HG02763 (cell line): ENCODE data around the gene CDC23.
"Not testable (repeated sequence)": the region's sequence is repeated elsewhere in the genome, so short reads cannot be mapped to it uniquely, and the experiment has no call there.

ENCODE experiments used
- ATAC-seq: cut with Tn5 transposase; IDR thresholded peaks from one replicate; pipeline ENCODE4 v1.9.1; 2021; ENCODE audit warnings: mild to moderate bottlenecking, moderate library complexity; ENCODE audit not compliant: unreplicated experiment

CDC23 gene

DNA sequence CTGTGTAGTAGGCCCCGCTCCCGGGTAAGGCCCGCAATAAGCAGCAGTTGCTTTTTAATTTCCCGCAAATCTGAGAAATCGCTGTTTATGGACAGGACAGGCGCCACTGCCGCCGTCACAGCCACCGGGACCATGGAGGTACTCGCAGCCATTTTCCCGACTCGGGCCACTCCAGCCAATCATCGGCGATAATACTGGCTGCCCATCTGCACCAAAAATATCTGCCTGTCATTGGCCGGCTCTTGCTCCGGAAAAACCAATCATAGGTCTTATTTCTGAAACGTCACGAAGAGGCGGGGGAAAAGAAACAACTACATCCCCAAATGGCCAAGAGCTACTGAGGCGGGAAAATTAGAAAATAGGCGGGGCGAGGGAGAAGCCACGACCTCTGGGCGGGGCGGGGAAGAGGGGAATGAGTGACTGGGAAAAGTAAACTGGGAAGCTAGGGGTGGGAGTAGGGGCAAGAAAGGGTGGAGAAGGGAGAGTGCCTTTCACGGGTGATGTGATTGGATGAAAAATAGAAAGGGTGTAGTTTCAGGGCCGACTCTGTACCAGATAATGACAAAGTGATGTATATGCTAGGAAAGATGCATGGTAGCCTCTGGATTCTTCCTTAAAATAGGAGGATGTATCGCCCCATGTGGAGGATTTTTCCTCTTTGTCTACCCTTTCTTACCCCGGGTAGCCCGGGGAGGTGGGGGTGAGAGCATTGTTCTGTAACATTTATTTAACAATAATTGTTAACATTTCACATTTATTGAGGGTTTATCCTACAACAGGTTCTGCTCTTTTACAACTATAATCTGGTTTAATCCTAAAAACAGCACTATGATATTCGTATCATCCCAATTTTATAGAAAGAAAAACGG, at the start of gene CDC23:
CDC23 (minus strand) TSS at position 163 of the 869 bp plus-strand sequence; CDS start at position 152, 11 bp downstream.
- peak; percentile 97 for ATAC-seq

DNA sequence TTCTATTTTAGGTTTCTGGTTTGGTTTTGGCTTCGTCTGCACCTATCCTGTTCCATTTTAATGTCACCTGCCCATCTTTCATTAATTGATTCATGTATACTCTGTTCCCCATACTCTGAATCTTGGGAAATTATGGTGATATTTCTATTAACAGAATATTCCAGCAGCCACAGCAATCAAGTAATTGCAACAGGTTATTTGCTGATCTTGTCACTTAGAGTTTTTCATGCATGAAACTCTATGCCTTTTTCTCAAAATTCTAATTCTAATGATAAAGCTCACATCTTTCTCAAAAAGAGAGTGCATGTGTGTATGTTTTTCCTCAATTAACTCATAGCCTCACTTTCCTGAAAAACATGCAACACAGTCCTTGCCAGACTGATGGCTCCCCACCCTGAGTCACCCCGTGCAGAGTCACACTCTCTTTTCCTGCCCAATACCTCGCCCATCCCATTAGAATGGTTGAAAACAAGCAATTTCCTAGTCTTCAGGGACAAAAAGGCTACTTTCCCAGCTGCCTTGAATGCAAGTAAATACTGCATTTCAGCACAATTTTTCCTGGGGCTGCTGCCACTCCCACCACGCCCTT, 45.7 kb upstream of the CDC23 start:
- no peak for ATAC-seq

DNA sequence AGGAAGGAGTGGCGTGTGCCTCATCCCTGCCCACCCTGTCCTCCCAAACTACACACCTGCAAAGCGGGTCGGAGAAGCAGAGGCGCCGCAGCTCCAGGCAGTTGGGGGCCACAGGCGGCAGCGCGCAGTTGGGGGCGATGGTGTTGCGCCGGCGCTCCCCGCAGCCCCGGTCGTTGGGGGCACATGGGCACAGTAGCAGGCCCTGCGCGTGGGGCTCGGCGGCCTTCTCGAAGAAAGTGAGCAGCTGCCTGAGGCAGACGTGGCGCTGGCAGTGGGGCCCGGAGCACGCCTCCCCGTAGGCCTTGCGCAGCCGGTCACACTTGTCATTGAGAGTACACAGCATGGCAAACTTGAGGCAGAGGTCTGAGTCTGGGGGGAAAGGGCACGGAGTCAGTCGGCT, 44.5 kb upstream of the CDC23 start:
- ATAC-seq, result no peak

GRCh38 chr5:138252944-138253343, 39.8 kb upstream of the CDC23 start:
- ATAC-seq, result no peak

- ATAC-seq, result not testable (repeated sequence)
Observed at GRCh38 chr5:138247800-138248199, 34.7 kb upstream of the CDC23 start.

DNA sequence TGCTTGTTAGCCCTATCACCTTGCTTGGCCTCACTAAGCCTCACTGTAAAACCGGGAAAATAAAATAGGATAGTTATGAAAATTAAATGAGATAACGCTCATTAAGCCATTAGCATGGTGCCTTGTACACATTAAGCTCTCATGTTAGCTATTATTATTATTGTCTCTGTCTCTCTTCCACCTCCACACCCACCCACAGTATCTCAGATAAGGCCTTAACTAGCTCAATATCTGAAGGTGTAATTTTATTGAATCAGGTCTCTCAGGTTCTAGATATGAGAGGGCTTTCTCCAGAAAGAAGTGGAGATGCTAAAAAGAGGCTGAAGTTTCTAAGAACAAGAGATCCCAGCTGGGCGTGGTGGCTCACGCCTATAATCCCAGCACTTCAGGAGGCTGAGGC, 33.7 kb upstream of the CDC23 start:
- no peak for ATAC-seq

DNA sequence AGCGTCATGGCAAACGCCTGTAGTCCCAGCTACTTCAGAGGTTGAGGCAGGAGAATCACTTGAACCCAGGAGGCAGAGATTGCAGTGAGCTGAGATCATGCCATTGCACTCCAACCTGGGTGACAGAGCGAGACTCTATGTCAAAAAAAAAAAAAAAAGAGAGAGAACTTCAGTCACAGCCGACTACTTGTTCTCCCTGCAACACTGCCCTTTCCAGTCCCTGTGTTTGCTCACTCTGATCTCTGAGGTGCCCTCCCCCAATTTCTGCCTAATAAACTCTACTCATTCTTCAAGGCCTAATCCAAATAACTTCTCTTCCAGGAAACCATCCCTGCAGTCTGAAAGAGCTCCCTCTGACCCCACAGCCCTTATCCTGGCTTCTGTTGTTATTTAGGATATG, 33.2 kb upstream of the CDC23 start:
- ATAC-seq, result no peak

DNA sequence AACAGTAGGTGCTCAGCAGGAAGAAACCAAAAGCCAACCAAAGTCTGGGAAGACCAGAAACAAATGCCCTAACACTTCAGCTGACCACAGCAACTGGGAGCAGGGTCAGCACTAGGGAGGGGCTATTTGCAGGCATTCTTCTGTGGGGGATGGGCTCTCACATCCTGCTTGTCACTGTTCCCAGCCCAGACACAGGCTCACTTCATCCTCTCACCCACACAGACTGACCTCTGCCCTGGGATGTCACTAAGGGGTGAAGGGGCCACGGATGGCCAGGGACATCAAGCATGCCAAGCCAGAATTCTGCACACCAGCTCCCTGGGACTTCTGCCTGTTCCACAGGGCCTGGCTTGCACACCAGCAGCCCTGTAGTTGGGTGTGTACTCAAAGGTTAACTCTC, 32.6 kb upstream of the CDC23 start:
- no peak for ATAC-seq

- ATAC-seq, result no peak
Observed at GRCh38 chr5:138243794-138244193, 30.7 kb upstream of the CDC23 start.

DNA sequence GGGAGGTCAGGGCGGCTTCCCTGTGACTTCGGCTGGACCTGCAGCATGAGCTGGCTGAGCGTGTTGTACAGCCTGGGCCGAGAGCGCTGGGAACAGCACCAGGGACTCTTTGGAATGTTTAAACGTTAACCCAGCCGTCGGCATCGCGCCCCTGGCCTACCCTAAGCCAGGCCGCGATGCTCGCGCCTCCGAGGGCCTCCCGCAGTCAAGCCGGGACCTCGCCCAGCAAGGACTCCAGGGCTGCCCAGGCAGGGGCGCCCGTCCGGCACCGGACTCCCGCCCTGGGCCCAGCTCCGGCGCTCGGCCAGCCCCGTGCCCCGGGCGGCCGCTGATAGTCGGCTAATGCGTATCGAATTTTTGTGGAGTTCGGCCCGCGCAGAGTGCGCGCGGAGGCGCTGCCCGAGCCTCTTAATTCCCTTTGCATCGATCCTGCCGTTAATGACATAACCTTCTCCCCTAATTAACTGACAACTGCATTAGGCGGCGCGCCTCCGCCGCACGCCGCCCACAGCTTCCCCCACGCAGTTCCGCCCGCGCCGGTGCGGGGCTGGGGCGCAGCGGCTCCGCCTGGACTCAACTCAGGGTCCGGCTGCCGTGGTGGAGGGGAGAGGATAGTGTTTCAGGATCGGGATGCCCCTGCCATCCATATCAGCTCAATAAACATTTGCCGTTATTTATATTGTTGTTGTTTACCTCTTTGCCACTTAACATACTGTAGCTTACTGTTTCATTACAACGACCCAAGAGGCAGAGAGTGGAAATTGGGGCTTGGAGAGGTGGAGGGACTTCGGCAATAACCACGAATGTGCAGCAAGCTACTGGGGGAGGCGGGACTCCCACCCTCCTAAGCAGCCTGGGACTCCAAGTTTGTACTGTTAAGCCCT, 28.8 kb upstream of the CDC23 start:
- ATAC-seq, result no peak

DNA sequence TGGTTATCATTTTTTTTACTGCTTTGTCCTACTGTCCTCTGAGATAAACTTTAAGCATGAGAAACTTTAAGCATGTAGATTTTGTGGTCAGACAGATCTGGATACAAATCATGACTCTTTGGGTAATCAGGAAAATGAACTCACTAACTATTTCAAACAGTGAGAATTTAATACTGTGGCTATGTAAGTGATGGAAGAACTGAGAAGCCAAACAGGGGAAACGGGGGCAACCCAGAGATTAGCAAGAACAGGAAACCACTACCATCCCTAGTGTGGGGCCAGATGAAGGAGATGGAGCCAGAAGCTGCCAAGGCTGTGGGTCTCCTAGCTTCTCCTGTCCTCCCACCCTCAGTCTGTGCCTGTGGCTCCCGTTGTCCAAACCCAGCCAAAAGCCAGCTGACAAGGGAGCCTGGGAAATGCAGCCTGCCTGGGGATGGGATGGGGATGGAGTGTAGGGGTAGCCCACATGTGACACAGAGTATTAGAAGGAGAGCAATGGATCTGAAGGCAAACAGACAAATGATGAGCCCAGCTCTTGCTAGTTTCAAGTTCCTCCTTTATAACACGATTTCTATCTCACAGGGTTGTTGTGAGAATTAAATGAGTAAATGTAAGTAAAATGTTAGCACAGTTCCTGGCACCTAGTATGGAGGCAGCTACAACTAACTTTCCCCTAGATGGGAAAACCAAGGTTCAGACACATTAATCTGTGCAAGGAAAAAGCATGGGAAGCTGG, 27.7 kb upstream of the CDC23 start:
- no peak for ATAC-seq

DNA sequence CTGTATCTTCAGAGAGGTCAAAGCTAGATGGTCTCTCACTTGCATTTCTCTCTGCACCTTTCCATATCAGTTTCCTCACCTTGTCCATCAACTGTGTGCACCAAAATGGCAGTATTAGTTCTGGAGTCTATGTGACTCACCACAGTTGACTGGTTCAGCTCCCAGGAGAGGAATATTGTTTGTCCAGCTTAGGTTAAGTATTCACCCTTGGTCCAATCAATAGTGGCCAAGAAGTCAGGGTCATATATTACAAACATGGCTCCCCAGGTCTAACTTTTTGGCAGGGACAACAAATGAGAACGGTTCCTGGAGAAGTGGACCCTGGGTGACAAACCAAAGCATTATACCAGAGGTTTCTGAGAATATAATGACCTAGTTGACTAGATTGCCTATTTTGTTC, 24.9 kb upstream of the CDC23 start:
- no peak for ATAC-seq

- ATAC-seq, result no peak
Observed at GRCh38 chr5:138234651-138235050, 21.5 kb upstream of the CDC23 start.

DNA sequence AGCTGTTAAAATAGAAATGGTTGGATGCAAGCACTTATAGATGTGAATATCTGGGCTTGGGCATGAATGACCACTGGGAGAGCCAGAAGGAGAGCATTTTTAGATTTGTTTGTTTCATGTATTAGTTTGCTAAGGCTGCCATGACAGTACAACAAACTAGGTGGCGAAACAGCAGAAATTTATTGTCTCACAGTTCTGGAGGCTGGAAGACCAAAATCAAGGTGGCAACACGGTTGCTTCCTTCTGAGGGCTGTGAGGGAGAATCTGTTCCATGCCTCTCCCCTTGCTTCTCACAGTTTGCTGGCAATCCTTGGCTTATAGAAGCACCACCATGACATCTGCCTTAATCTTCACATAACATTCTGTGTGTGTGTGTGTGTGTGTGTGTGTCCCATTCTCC, 20.2 kb upstream of the CDC23 start:
- no peak for ATAC-seq

DNA sequence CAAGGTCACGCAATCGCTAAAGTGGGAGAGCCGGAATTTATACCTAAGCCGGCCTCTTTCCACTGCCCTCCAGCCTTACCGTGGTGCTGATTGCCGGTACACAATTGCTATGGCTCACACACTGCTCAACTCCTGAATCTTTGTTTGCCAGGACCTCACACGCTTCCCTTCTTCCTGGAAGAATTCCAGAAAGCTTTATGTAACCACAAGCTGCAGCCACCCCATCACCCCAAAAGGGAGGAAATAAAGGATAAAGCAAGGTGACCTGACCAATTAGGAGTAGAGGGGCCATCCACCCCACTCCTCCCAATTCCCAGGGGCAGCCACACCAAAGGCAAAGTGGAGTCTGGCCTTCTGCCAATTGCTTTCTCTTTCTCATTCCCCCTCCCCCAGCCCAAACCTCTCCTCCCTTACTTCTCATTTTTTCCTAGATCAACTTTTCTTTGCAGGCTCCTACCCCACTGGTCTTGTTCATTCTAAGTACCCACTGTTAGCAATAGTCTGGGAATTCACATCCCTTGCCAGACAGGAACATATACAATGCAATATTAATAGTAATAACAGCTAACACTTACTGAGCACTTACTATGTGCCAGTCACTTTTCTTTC, 18.0 kb upstream of the CDC23 start:
- ATAC-seq, result no peak

- ATAC-seq, result no peak
Observed at GRCh38 chr5:138230261-138230660, 17.1 kb upstream of the CDC23 start.

DNA sequence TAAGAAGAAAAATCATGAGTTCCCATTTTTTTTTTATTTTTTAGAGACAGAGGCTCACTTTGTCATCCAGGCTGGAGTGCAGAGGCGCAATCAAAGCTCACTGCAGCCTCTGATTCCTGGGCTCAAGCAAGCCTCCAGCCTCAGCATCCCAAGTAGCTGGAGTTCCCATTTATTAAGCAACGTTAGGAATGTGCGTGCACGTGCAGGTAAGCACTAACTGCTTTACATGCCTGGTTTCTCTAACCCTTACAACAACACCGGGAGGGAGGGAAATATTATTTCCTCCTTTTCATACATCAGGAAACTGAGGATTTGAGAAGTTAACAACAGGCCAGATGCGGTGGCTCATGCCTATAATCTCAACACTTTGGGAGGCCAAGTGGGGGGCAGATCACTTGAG, 16.3 kb upstream of the CDC23 start:
- ATAC-seq, result no peak

DNA sequence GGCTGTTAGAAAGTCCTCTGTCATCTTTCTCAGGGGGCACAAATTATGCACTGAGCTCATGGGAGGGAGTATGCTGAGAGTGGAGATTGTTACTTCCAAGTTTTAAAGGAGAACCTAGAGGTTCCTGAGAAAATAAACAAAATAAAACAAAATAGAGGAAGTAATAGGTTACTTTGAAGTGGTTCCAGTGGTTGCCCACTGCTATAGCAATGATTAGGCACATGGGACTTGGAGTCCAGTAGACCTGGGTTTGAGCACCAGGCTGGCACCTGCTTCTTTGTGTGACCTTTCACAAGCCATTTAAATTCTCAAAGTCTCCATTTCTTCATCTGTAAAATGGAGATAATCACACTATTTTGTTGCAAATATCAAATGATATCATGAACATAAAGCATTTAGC, 13.8 kb upstream of the CDC23 start:
- no peak for ATAC-seq

DNA sequence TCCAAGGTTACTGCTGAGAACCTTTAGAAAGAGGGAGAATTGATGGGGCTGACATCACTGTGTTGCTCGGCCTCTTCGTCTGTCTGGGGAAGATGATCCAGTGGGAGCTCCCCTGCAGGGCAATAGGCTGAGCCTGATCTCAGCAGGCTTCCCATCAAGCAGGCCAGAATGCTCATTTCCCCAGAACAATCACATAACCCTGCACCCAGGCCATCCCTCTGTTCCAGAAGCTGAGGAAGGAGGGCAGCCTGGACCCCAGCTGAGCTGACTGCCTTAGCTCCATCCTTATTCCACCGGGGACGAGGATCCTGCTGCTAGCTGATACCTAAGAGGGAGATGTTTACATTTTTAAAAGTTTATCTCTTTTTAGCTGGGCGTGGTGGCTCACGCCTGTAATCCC, 11.6 kb upstream of the CDC23 start:
- ATAC-seq, result no peak

GRCh38 chr5:138223532-138223931, 10.4 kb upstream of the CDC23 start:
- ATAC-seq, result no peak
